ENCODE data around the gene ATP2C2.
"Not testable (repeated sequence)": the region's sequence is repeated elsewhere in the genome, so short reads cannot be mapped to it uniquely, and the experiment has no call there.

The ATP2C2 gene

GRCh38 chr16:84341528-84342295 lies 26.6 kb upstream of the ATP2C2 start:
- DNase-seq, result no peak

- not testable (repeated sequence) for DNase-seq
These were observed 24.5 kb upstream of the ATP2C2 start for GRCh38 chr16:84343800-84344199.

GRCh38 chr16:84344781-84345180 lies 23.6 kb upstream of the ATP2C2 start:
- no peak for DNase-seq

GRCh38 chr16:84347161-84347560 lies 21.2 kb upstream of the ATP2C2 start:
- DNase-seq, result no peak

GRCh38 chr16:84348386-84348888 lies 19.9 kb upstream of the ATP2C2 start:
- no peak for DNase-seq

- no peak for DNase-seq
These were observed 18.3 kb upstream of the ATP2C2 start for GRCh38 chr16:84349862-84350684.

- no peak for DNase-seq
These were observed 17.5 kb upstream of the ATP2C2 start for GRCh38 chr16:84350685-84351400.

- no peak for DNase-seq
These were observed 16.7 kb upstream of the ATP2C2 start for GRCh38 chr16:84351630-84352029.

- peak in 1 of 4 experiments; percentile 8 for DNase-seq
These were observed 14.0 kb upstream of the ATP2C2 start for GRCh38 chr16:84354306-84354705.

- DNase-seq, result no peak
These were observed 13.2 kb upstream of the ATP2C2 start for GRCh38 chr16:84355149-84355548.

GRCh38 chr16:84356176-84356575 lies 12.2 kb upstream of the ATP2C2 start:
- DNase-seq, result no peak

- DNase-seq, result no peak
These were observed 11.7 kb upstream of the ATP2C2 start for GRCh38 chr16:84356591-84357116.

GRCh38 chr16:84357191-84357651 lies 11.1 kb upstream of the ATP2C2 start:
- DNase-seq, result peak; percentile 63 to 80 (median 68)

GRCh38 chr16:84358601-84359295 lies 9.6 kb upstream of the ATP2C2 start:
- no peak for DNase-seq

- DNase-seq, result no peak
These were observed 9.0 kb upstream of the ATP2C2 start for GRCh38 chr16:84359326-84359725.

- DNase-seq, result no peak
These were observed 8.2 kb upstream of the ATP2C2 start for GRCh38 chr16:84360170-84360569.

GRCh38 chr16:84360748-84361147 lies 7.6 kb upstream of the ATP2C2 start:
- no peak for DNase-seq

GRCh38 chr16:84361546-84361945 lies 6.8 kb upstream of the ATP2C2 start:
- no peak for DNase-seq

- DNase-seq, result no peak
These were observed 5.8 kb upstream of the ATP2C2 start for GRCh38 chr16:84362471-84362941.

GRCh38 chr16:84366208-84366607 lies 2.1 kb upstream of the ATP2C2 start:
- no peak for DNase-seq

- peak; percentile 13 to 51 (median 26) for DNase-seq
These were observed 1.0 kb upstream of the ATP2C2 start for GRCh38 chr16:84367297-84367680.

Data from suppressor macrophage (primary cell).